ENCODE data around the gene CARD18. TPM values are rescaled to one million over a fixed set of nuclear protein-coding genes. Genes with fewer than 3 reads are reported as not detected.

Gene CARD18
- total RNA-seq, 1 donor from 2014 or later, result not detected

- no peak for DNase-seq
- no peaks in the 10 kb centered on the region for H3K27me3 Mint-ChIP-seq (ENCODE audit: unreplicated experiment)
- no peaks in the 10 kb centered on the region for H3K4me1 Mint-ChIP-seq (ENCODE audit: low read depth, unreplicated experiment)
- TF ChIP-seq CTCF (IDR thresholded peaks at IDR 0.05; ENCODE audit: partially characterized antibody, unreplicated experiment), result no peak
- H3K27ac Mint-ChIP-seq (ENCODE audit: unreplicated experiment), result no peak overlapping the region
- H3K36me3 Mint-ChIP-seq (ENCODE audit: unreplicated experiment), result no peaks in the 10 kb centered on the region
- no peaks in the 10 kb centered on the region for H3K9me3 Mint-ChIP-seq (ENCODE audit: unreplicated experiment)
- H3K4me3 Mint-ChIP-seq (ENCODE audit: unreplicated experiment), result no peak overlapping the region
Observed at GRCh38 chr11:105153392-105153791, 13.8 kb upstream of the CARD18 start.

DNA sequence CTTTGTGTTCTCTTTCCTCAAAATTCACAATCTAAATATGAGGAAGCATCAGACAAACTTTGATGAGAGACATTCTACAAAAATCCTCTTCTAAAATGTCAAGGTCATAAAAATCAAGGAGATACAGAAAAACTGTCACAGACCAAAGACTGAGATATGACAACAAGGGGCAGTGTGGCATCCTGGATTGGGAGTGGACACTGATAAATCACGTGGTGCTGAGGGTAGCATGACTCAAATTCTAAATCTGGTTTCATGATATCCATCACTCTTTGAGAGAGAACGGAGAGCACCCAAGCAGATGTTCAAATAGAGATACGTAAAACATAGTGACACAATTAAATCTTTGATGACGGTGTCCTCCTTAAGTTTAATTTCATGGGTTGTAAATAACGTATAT is 13.0 kb upstream of the CARD18 start:
- no peak for TF ChIP-seq CTCF (IDR thresholded peaks at IDR 0.05; ENCODE audit: partially characterized antibody, unreplicated experiment)
- no peaks in the 10 kb centered on the region for H3K27me3 Mint-ChIP-seq (ENCODE audit: unreplicated experiment)
- no peak overlapping the region for H3K27ac Mint-ChIP-seq (ENCODE audit: unreplicated experiment)
- H3K36me3 Mint-ChIP-seq (ENCODE audit: unreplicated experiment), result no peaks in the 10 kb centered on the region
- no peaks in the 10 kb centered on the region for H3K9me3 Mint-ChIP-seq (ENCODE audit: unreplicated experiment)
- DNase-seq, result no peak
- no peaks in the 10 kb centered on the region for H3K4me1 Mint-ChIP-seq (ENCODE audit: low read depth, unreplicated experiment)
- no peak overlapping the region for H3K4me3 Mint-ChIP-seq (ENCODE audit: unreplicated experiment)

DNA sequence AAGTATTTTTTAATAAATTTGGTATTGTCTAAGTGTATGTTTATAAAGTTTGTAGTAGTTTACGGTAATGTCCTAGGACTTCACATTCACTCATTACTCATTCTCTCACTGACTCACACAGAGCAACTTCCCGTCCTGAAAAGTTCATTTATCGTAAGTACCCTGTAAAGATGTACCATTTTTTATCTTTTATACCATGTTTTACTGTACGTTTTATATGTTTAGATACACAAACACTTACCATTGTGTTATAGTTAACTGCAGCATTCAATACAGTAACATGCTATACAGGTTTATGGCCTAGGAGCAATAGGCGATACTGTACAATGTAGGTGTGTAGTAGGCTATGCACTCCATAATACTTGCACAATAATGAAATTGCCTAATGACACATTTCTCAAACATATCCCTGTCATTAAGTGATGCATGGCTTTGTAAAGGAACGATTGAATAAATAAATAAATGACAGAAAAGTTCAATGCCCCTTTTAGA is 12.5 kb upstream of the CARD18 start:
- H3K4me3 Mint-ChIP-seq (ENCODE audit: unreplicated experiment), result no peak overlapping the region
- DNase-seq, result no peak
- H3K27me3 Mint-ChIP-seq (ENCODE audit: unreplicated experiment), result no peaks in the 10 kb centered on the region
- TF ChIP-seq CTCF (IDR thresholded peaks at IDR 0.05; ENCODE audit: partially characterized antibody, unreplicated experiment), result no peak
- H3K4me1 Mint-ChIP-seq (ENCODE audit: low read depth, unreplicated experiment), result no peaks in the 10 kb centered on the region
- H3K36me3 Mint-ChIP-seq (ENCODE audit: unreplicated experiment), result no peaks in the 10 kb centered on the region
- H3K9me3 Mint-ChIP-seq (ENCODE audit: unreplicated experiment), result no peaks in the 10 kb centered on the region
- no peak overlapping the region for H3K27ac Mint-ChIP-seq (ENCODE audit: unreplicated experiment)

- Mint-ChIP-seq H3K4me1 (ENCODE audit: low read depth, unreplicated experiment) (no peaks in the 10 kb centered on the region), H3K4me3 (ENCODE audit: unreplicated experiment) (no peak overlapping the region), H3K36me3 (ENCODE audit: unreplicated experiment) (no peaks in the 10 kb centered on the region), H3K9me3 (ENCODE audit: unreplicated experiment) (no peaks in the 10 kb centered on the region), H3K27me3 (ENCODE audit: unreplicated experiment) (no peaks in the 10 kb centered on the region), H3K27ac (ENCODE audit: unreplicated experiment) (no peak overlapping the region)
- TF ChIP-seq CTCF (IDR thresholded peaks at IDR 0.05; ENCODE audit: partially characterized antibody, unreplicated experiment), result no peak
- no peak for DNase-seq
Observed at GRCh38 chr11:105149477-105149876, 9.9 kb upstream of the CARD18 start.

DNA sequence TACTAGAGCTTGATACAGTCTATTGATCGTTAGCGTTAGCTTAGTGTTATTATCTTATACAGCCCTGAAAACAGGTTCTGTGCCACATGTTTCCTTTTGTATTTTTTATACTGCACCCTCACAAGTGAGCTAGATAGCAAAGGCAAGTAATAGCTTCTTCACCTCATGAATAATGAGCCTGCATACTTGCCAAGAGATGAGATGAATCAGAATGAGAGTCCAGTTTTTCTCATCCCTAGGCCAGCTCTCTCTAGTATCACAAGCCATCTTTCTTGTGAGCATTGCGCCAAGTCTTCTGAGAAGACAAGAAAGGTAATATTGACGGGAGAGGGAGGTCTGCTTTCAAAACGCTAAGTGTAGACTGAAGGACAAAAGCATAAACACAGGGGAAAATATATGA is 8.7 kb upstream of the CARD18 start:
- H3K4me3 Mint-ChIP-seq (ENCODE audit: unreplicated experiment), result no peak overlapping the region
- H3K27me3 Mint-ChIP-seq (ENCODE audit: unreplicated experiment), result no peaks in the 10 kb centered on the region
- H3K4me1 Mint-ChIP-seq (ENCODE audit: low read depth, unreplicated experiment), result no peaks in the 10 kb centered on the region
- no peaks in the 10 kb centered on the region for H3K9me3 Mint-ChIP-seq (ENCODE audit: unreplicated experiment)
- H3K36me3 Mint-ChIP-seq (ENCODE audit: unreplicated experiment), result no peaks in the 10 kb centered on the region
- no peak for TF ChIP-seq CTCF (IDR thresholded peaks at IDR 0.05; ENCODE audit: partially characterized antibody, unreplicated experiment)
- DNase-seq, result no peak
- H3K27ac Mint-ChIP-seq (ENCODE audit: unreplicated experiment), result no peak overlapping the region
